Cardiac muscle cell (in vitro differentiated cells and primary cell): ENCODE measurements around the gene TBC1D17. TPM values are rescaled to one million over a fixed set of nuclear protein-coding genes. Genes with fewer than 3 reads are reported as not detected.

ENCODE experiments used
- DNase-seq, 2 donors: peaks; one replicate each; pipeline versions ENCODE4 v3.0.0 to v3.0.0-alpha.2; 2010 to 2017; ENCODE audit warnings: low read depth in 1 of 2, low spot score in 1 of 2
- H3K27ac ChIP-seq: fragments of 200-600 bp; sonication (generic); 2 replicates; pipeline ENCODE4 v1.5.1; 2016
- H3K27me3 ChIP-seq: fragments of 200-600 bp; sonication (generic); 2 replicates; pipeline ENCODE4 v1.6.0; 2016; ENCODE audit warnings: control low read depth
- H3K36me3 ChIP-seq: fragments of 200-600 bp; sonication (generic); 2 replicates; pipeline ENCODE4 v1.5.1; 2016; ENCODE audit warnings: control low read depth
- H3K4me1 ChIP-seq: fragments of 200-600 bp; sonication (generic); 2 replicates; pipeline ENCODE4 v1.8.1; 2017; ENCODE audit warnings: low read depth, mild to moderate bottlenecking, mixed run types
- H3K4me3 ChIP-seq: fragments of 200-600 bp; sonication (generic); 2 replicates; pipeline ENCODE4 v1.5.1; 2016; ENCODE audit warnings: mild to moderate bottlenecking
- H3K9me3 ChIP-seq: fragments of 200-600 bp; sonication (generic); 2 replicates; pipeline ENCODE4 v1.5.1; 2017; ENCODE audit warnings: low read depth, mild to moderate bottlenecking, control low read depth
- polyA plus RNA-seq: library from polyadenylated mRNA; unstranded; fragments of >200 nt; fragmentation: Nextera tagmentation; extraction: Ambion mirVana; gene quantifications from 2 replicates; pipeline ENCODE4 v1.2.1, GENCODE V29; 2016
- total RNA-seq: library from RNA; depleted of rRNA; stranded (reverse); fragments of >200 nt; gene quantifications from 2 replicates; pipeline ENCODE4 v1.2.3, GENCODE V29; 2016
- TF ChIP-seq, protein P1 (sequence below): IDR thresholded peaks from 2 replicates; pipeline ENCODE4 v1.5.1; 2012; ENCODE audit warnings: low read depth, mild to moderate bottlenecking, low read length

The TBC1D17 gene
- total and polyA plus RNA-seq, 2 experiments from 2014 or later, result 26.8 to 52.5 TPM

DNA sequence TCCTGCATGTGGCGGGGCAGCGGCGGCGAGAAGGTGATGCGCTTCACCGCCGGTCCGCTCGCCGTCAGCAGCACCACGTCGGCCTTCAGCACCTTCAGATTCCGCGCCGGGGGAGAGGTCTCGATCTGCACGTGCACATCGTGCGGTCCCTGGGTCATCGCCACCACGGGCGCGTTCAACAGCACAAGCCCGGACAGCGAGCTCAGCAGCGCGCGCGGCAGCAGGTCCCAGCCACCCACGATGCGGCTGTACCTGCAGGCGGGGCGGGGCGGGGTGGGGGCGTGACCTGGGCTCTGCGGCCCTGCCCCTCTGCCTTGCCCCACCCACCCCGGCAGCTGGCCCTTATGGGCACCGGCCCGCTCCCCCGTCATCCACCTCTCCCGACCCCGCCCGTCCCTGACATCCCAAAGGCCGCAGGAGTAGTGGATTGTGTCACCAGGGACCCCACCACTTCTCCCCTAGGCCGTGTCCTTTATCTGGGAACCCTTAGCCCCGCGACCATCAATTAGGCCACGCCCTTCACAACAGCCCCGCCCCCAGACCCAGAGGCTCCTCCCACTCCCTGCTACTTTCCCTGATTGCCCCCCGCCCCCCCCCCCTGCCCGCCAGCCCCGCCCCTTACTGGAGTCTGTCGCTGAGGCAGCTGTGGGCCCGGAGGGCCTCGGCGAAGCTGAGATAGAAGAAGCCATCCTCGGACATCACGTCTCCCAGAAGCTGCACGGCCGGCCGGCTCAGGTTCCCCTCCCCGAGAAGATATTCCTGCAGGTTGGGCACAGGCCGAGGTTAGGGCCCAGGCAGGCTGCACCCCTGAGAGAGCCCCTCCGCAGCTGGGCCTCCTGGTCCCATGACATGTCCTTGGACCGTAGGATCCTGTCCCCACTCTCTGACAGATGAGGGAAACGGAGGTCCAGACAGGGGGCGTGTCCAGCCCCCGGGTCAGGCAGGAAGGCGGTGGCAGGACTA lies 13.1 kb downstream of the TBC1D17 start:
- Histone ChIP-seq H3K27me3 (no peaks in the 10 kb centered on the region), H3K36me3 (no peaks in the 10 kb centered on the region), H3K4me3 (peak overlapping the region; percentile 13), H3K27ac (no peak overlapping the region), H3K4me1 (no peaks in the 10 kb centered on the region), H3K9me3 (no peaks in the 10 kb centered on the region)
- peak in 1 of 2 donors; percentile 64 for DNase-seq
- TF ChIP-seq, protein P1, sequence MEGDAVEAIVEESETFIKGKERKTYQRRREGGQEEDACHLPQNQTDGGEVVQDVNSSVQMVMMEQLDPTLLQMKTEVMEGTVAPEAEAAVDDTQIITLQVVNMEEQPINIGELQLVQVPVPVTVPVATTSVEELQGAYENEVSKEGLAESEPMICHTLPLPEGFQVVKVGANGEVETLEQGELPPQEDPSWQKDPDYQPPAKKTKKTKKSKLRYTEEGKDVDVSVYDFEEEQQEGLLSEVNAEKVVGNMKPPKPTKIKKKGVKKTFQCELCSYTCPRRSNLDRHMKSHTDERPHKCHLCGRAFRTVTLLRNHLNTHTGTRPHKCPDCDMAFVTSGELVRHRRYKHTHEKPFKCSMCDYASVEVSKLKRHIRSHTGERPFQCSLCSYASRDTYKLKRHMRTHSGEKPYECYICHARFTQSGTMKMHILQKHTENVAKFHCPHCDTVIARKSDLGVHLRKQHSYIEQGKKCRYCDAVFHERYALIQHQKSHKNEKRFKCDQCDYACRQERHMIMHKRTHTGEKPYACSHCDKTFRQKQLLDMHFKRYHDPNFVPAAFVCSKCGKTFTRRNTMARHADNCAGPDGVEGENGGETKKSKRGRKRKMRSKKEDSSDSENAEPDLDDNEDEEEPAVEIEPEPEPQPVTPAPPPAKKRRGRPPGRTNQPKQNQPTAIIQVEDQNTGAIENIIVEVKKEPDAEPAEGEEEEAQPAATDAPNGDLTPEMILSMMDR, result peak; percentile 28

GRCh38 chr19:49891393-49891792 lies 13.9 kb downstream of the TBC1D17 start:
- TF ChIP-seq, protein P1, result no peak
- H3K9me3 ChIP-seq, result no peaks in the 10 kb centered on the region
- no peak overlapping the region for H3K27ac ChIP-seq
- DNase-seq, result no peak
- H3K4me1 ChIP-seq, result no peaks in the 10 kb centered on the region
- no peaks in the 10 kb centered on the region for H3K27me3 ChIP-seq
- no peak overlapping the region for H3K4me3 ChIP-seq
- H3K36me3 ChIP-seq, result no peaks in the 10 kb centered on the region

DNA sequence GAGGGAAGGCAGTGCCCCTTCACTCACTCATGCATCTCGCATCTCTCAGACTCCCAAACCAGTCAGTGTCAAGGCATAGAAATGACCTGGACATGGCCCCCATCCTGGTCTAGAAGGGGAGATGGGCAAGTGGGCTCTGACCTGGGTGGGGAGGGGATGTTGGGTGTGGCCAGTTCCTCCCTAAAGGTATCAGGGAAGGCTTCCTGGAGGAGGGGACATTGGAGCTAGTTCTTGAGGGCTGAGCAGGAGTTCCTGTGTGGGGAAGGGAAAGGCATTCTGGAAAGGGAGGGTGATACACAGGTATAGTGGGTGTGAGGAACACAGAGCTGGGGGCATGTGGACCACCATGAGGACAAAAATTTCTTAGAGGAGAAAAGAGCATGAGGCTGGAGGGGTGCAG lies 15.2 kb downstream of the TBC1D17 start:
- no peaks in the 10 kb centered on the region for H3K9me3 ChIP-seq
- H3K27ac ChIP-seq, result no peak overlapping the region
- TF ChIP-seq, protein P1, result no peak
- no peaks in the 10 kb centered on the region for H3K27me3 ChIP-seq
- no peak overlapping the region for H3K4me3 ChIP-seq
- DNase-seq, result no peak
- H3K4me1 ChIP-seq, result no peaks in the 10 kb centered on the region
- H3K36me3 ChIP-seq, result no peaks in the 10 kb centered on the region

- Histone ChIP-seq H3K4me3 (no peak overlapping the region), H3K9me3 (no peaks in the 10 kb centered on the region), H3K27me3 (no peaks in the 10 kb centered on the region), H3K4me1 (no peaks in the 10 kb centered on the region), H3K36me3 (no peaks in the 10 kb centered on the region), H3K27ac (no peak overlapping the region)
- TF ChIP-seq, protein P1, result no peak
- DNase-seq, result no peak
Measured at GRCh38 chr19:49894011-49894664, 16.6 kb downstream of the TBC1D17 start.

- Histone ChIP-seq H3K4me3 (no peak overlapping the region), H3K9me3 (no peaks in the 10 kb centered on the region), H3K27ac (no peak overlapping the region), H3K36me3 (no peaks in the 10 kb centered on the region), H3K27me3 (no peaks in the 10 kb centered on the region), H3K4me1 (no peaks in the 10 kb centered on the region)
- no peak for DNase-seq
- TF ChIP-seq, protein P1, result no peak
Measured at GRCh38 chr19:49894879-49895565, 17.5 kb downstream of the TBC1D17 start.
